ENCODE measurements around the gene ME3. TPM values are rescaled to one million over a fixed set of nuclear protein-coding genes. Genes with fewer than 3 reads are reported as not detected.
A peak's percentile ranks its signal among the peaks of the same experiment; 100 is the strongest.
"Not testable (repeated sequence)": the region's sequence is repeated elsewhere in the genome, so short reads cannot be mapped to it uniquely, and the experiment has no call there.

Gene ME3
- total RNA-seq, 3 donors from 2014 or later, result 5.3 to 10.3 (median 8.3) TPM

DNA sequence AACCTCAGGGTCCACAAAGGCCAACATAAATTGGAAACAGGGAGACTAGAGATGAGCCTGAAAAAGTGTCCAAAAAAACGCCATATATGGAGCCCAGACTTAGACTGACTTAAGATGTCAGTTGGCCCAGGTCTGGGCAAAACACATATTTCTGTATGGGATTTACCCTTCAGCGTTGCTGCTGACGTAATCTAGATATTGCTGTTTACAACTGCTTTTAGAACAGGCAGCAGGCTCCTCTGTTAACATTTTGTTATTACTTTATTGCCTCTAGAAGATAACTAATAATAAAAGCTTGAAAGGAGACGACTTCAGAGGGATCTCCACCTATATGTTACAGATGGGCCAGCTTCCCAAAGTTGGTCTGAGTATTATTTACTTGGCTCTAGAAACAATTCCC, 8.7 kb downstream of the ME3 start:
- no peak for DNase-seq
- Mint-ChIP-seq H3K9me3 (no peaks in the 10 kb centered on the region), H3K27me3 (ENCODE audit: low read depth) (no peaks in the 10 kb centered on the region), H3K4me3 (no peak overlapping the region), H3K36me3 (ENCODE audit: insufficient read depth) (no peaks in the 10 kb centered on the region), H3K4me1 (ENCODE audit: low read depth) (no peaks in the 10 kb centered on the region)
- no peak for ATAC-seq

DNA sequence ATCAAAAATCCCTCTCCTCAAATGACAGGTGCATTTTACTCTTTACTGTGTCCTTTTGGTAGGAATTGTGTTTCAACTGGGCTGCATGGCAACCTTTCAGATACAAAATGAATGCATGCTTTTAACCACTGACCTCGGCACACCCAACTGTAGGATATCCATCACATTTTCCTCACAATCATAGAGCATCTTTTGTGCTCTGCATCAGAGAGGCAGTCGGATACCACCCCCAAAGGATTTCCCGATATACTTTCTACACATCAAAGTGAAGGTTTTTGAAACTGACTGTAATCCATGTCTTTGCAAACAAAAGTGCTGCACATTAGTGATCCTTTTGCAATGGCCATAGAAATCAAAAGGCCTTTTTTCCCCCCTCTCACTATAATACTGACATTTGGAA, 9.1 kb downstream of the ME3 start:
- Mint-ChIP-seq H3K36me3 (ENCODE audit: insufficient read depth) (no peaks in the 10 kb centered on the region), H3K9me3 (no peaks in the 10 kb centered on the region), H3K4me1 (ENCODE audit: low read depth) (no peaks in the 10 kb centered on the region), H3K4me3 (no peak overlapping the region), H3K27me3 (ENCODE audit: low read depth) (no peaks in the 10 kb centered on the region)
- ATAC-seq (no peak), DNase-seq (no peak)

DNA sequence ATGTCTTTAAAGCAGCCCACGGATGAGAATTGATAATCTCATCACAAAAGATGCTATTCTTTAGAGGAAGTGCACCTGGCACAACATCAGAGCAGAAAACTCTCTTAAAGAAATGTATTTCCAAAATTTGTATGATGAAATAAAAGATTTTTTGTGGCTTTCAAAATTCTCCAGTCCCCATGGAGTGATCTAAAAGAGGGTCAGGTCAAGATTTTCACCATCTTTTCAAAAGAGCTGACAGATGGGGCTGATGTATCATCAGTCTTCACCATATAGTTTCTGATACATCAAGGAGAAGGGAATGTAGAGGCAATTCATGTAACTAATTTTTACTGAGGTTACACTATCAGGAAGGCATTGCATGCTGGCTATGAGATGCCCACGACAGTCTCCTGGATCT, 11.7 kb downstream of the ME3 start:
- H3K36me3 Mint-ChIP-seq (ENCODE audit: insufficient read depth), result no peaks in the 10 kb centered on the region

GRCh38 chr11:86660088-86660487, 12.3 kb downstream of the ME3 start:
- Mint-ChIP-seq H3K4me1 (ENCODE audit: low read depth) (no peaks in the 10 kb centered on the region), H3K4me3 (no peak overlapping the region), H3K27me3 (ENCODE audit: low read depth) (no peaks in the 10 kb centered on the region), H3K36me3 (ENCODE audit: insufficient read depth) (no peaks in the 10 kb centered on the region), H3K9me3 (no peaks in the 10 kb centered on the region)
- no peak for DNase-seq
- no peak for ATAC-seq

More for the DNA sequence above, 11.7 kb downstream of the ME3 start:
- DNase-seq, result no peak
- Mint-ChIP-seq H3K4me3 (no peak overlapping the region), H3K27me3 (ENCODE audit: low read depth) (no peaks in the 10 kb centered on the region), H3K4me1 (ENCODE audit: low read depth) (no peaks in the 10 kb centered on the region), H3K9me3 (no peaks in the 10 kb centered on the region)
- ATAC-seq, result no peak

GRCh38 chr11:86658534-86658933, 13.9 kb downstream of the ME3 start:
- no peaks in the 10 kb centered on the region for H3K36me3 Mint-ChIP-seq (ENCODE audit: insufficient read depth)
- ATAC-seq, result no peak
- no peak overlapping the region for H3K4me3 Mint-ChIP-seq
- no peaks in the 10 kb centered on the region for H3K27me3 Mint-ChIP-seq (ENCODE audit: low read depth)
- H3K9me3 Mint-ChIP-seq, result no peaks in the 10 kb centered on the region
- no peaks in the 10 kb centered on the region for H3K4me1 Mint-ChIP-seq (ENCODE audit: low read depth)
- DNase-seq, result no peak

DNA sequence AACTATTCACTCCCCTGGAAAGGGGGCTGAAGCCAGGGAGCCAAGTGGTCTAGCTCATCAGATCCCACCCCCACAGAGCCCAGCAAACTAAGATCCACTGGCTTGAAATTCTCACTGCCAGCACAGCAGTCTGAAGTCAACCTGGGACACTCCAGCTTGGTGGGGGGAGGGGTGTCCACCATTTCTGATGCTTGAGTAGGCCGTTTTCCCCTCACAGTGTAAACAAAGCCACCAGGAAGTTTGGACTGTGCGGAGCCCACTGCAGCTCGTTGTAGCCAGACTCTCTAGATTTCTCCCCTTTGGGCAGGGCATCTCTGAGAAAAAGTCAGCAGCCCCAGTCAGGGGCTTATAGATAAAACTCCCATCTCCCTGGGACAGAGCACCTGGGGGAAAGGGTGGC, 27.2 kb downstream of the ME3 start:
- H3K36me3 Mint-ChIP-seq (ENCODE audit: insufficient read depth); H3K27me3 Mint-ChIP-seq (ENCODE audit: low read depth); H3K4me3 Mint-ChIP-seq; ATAC-seq; H3K4me1 Mint-ChIP-seq (ENCODE audit: low read depth); DNase-seq: not testable (repeated sequence)
- H3K9me3 Mint-ChIP-seq, result peaks cover 11% of the 10 kb centered on the region

DNA sequence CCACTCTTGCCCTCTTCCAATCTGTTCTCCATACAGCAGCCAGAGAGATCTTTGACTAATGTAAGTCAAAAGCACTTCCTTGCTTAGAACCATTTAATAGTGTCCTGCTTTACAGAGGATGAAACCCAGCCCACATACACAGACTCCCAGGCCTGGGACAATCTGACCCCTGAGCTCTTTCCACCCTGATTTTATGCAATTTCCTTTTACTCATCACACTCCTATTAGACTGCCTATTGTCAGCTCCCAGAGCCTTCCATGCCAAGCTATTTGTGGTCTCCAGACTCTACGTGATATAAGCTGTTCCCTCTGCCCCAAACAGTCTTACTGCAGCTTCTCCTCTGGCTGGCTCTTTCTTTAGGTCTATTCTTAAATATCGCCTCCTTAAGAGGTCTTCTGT, 28.1 kb downstream of the ME3 start:
- DNase-seq (no peak), ATAC-seq (no peak)
- Mint-ChIP-seq H3K9me3 (peaks cover 11% of the 10 kb centered on the region), H3K4me1 (ENCODE audit: low read depth) (no peaks in the 10 kb centered on the region), H3K4me3 (no peak overlapping the region), H3K36me3 (ENCODE audit: insufficient read depth) (no peaks in the 10 kb centered on the region), H3K27me3 (ENCODE audit: low read depth) (peaks cover 8% of the 10 kb centered on the region)

- Mint-ChIP-seq H3K27me3 (ENCODE audit: low read depth) (peaks cover 8% of the 10 kb centered on the region), H3K9me3 (peaks cover 4% of the 10 kb centered on the region), H3K36me3 (ENCODE audit: insufficient read depth) (no peaks in the 10 kb centered on the region), H3K4me3 (no peak overlapping the region), H3K4me1 (ENCODE audit: low read depth) (peaks cover 8% of the 10 kb centered on the region)
- ATAC-seq (no peak), DNase-seq (no peak)
These were observed 30.7 kb downstream of the ME3 start for GRCh38 chr11:86641537-86642261.

DNA sequence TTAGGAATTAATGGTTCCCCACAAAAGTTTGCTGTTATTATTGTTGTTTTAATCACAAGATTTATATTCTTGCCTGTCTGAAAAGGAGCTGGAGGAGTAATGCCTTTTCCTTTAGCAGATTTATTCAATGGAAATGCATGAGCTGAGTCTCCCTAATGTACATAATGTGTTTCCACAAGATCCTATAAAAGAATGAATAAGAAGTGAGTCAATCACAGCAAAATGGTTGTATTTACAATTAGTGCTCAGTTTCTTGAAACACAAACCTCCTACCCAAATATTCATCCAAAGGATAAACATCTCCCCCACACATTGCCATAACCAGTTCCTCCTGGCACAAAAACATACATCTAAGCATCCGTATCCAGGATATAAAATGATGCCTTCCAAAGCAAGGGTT, 33.3 kb downstream of the ME3 start:
- no peak for DNase-seq
- Mint-ChIP-seq H3K4me3 (no peak overlapping the region), H3K27me3 (ENCODE audit: low read depth) (peaks cover 5% of the 10 kb centered on the region), H3K4me1 (ENCODE audit: low read depth) (peaks cover 8% of the 10 kb centered on the region), H3K9me3 (no peaks in the 10 kb centered on the region), H3K36me3 (ENCODE audit: insufficient read depth) (no peaks in the 10 kb centered on the region)
- no peak for ATAC-seq

- Mint-ChIP-seq H3K4me1 (ENCODE audit: low read depth) (peaks cover 8% of the 10 kb centered on the region), H3K36me3 (ENCODE audit: insufficient read depth) (no peaks in the 10 kb centered on the region), H3K9me3 (no peaks in the 10 kb centered on the region), H3K27me3 (ENCODE audit: low read depth) (peaks cover 5% of the 10 kb centered on the region), H3K4me3 (no peak overlapping the region)
- no peak for DNase-seq
- no peak for ATAC-seq
These were observed 33.7 kb downstream of the ME3 start for GRCh38 chr11:86638673-86639072.

DNA sequence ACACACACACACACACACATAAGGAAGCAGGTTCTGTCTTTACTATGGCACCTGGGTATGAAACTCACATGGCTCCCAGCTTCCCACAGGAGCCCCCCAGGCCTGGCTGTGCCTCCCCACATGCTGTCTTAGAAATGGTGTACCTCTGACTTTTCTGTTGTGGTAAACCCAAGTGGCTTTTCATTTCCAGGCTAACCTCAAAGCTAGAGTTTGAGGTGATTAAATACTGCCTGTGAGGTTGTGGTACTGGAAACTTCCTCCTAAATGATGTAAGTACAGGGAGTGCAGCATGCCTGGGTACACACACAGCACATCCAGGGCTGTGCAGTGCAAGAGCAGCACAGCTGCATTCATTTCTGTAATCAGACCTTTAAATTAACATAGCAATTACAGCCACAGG, 34.4 kb downstream of the ME3 start:
- H3K36me3 Mint-ChIP-seq (ENCODE audit: insufficient read depth), result no peaks in the 10 kb centered on the region
- DNase-seq (no peak), ATAC-seq (peak; percentile 56 to 78)
- H3K9me3 Mint-ChIP-seq, result no peaks in the 10 kb centered on the region
- no peak overlapping the region for H3K4me3 Mint-ChIP-seq
- H3K27me3 Mint-ChIP-seq (ENCODE audit: low read depth), result peaks cover 2% of the 10 kb centered on the region
- H3K4me1 Mint-ChIP-seq (ENCODE audit: low read depth), result peaks cover 8% of the 10 kb centered on the region

DNA sequence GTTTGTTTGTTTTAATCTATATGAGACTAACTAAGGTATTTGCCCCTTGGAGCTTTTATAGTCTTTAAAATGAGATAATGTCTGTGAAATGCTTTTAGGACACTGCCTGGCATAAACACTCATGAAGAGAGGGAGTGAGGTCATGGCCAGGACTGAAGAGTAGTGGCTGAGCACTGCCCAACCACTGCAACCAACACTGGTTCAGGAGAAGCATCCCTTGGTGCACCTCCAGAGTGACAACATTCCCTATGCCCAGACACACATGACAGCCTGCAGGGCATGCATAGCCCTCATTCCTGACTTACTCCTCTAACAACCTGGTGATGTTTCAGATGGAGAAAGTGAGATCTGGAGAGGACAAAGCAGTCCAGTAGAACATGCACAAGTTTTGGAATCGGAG, 36.1 kb downstream of the ME3 start:
- Mint-ChIP-seq H3K36me3 (ENCODE audit: insufficient read depth) (no peaks in the 10 kb centered on the region), H3K4me3 (no peak overlapping the region), H3K27me3 (ENCODE audit: low read depth) (peaks cover 2% of the 10 kb centered on the region), H3K4me1 (ENCODE audit: low read depth) (peaks cover 8% of the 10 kb centered on the region), H3K9me3 (no peaks in the 10 kb centered on the region)
- ATAC-seq (no peak), DNase-seq (no peak)

DNA sequence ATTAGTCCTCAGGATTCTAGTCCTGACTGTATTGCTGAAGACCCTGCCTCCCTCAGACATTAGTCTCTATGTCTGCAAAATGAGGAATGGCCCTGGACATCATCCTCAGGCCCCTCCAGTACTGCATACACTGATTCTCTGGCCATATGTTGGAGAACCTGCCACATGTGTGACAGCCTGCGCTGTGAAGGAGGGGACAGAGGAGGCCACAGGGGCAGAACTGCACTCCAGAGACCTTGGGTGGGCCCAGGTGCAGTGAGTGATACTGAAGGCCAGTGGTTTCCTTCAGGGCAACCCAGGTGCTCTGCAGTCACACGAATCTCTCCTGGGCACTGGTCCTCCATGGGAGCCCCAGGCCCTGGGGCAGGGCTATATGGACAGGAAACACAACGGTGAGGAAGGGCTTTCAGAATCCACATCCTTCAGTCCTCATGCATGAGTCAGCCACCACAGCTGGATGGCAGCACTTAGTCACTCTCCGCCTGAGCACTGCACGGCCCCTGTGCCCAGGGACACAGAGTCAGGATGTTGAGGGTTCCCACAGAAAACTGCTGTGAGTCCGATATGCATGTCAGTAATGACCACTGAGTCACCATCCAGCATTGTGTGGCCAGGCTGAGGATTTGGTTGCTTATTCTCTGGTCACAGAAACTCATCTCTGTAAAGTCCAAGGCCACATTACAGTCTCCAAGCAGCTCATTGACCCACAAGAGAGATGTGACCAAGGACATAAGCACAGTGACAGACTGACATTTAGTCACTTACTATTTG, 39.7 kb downstream of the ME3 start:
- H3K27me3 Mint-ChIP-seq (ENCODE audit: low read depth), result peaks cover 3% of the 10 kb centered on the region
- no peaks in the 10 kb centered on the region for H3K9me3 Mint-ChIP-seq
- H3K36me3 Mint-ChIP-seq (ENCODE audit: insufficient read depth), result no peaks in the 10 kb centered on the region
- no peak for DNase-seq
- ATAC-seq, result peak; percentile 66 to 72
- no peak overlapping the region for H3K4me3 Mint-ChIP-seq
- peaks cover 4% of the 10 kb centered on the region for H3K4me1 Mint-ChIP-seq (ENCODE audit: low read depth)

DNA sequence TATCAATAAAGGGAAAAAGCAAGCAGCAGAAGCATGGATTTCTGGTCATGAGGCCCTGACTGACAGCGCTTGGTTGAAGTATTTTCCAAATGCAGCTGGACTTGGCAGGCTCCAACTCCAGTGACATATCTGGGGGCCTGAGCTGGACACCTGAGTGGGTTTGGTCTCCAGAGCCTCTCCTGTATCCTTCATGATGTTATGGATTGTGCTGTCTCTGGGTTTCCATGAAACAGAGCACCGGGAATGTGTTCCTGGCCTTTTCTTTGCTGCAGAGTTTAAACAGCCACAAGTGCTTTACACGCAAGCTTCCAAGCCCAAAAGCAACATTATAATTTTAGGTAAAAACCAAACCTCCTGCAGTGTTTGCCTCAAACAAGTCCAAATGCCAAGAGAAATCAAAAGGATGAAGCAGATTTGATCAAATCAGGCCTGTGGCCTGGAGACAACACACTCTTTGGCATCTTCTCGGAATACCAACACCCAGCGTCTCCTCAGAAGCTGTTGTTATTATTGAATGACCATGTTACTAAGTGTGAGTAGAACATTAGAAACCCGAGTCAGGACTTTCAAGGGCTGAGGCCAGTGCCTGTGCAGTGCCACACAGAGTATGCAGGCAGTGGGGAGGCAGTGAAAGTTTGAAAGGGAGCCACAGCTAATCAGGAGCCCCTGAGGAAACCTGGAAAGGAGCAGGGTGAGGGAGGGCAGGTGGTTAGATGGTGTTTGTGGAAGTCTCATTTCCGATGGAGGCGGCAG, 42.0 kb downstream of the ME3 start:
- H3K4me3 Mint-ChIP-seq, result no peak overlapping the region
- H3K27me3 Mint-ChIP-seq (ENCODE audit: low read depth), result peaks cover 3% of the 10 kb centered on the region
- ATAC-seq (no peak), DNase-seq (no peak)
- H3K9me3 Mint-ChIP-seq, result no peaks in the 10 kb centered on the region
- no peaks in the 10 kb centered on the region for H3K4me1 Mint-ChIP-seq (ENCODE audit: low read depth)
- H3K36me3 Mint-ChIP-seq (ENCODE audit: insufficient read depth), result no peaks in the 10 kb centered on the region
